ENCODE results near the gene CCNB2. TPM values are rescaled to one million over a fixed set of nuclear protein-coding genes. Genes with fewer than 3 reads are reported as not detected.

The CCNB2 gene
- total RNA-seq, 2 donors from 2014 or later, result 2.1 TPM; not detected in 1

- Histone ChIP-seq H3K9me3 (no peaks in the 10 kb centered on the region), H3K27ac (no peak overlapping the region), H3K4me1 (no peaks in the 10 kb centered on the region), H3K4me3 (no peak overlapping the region), H3K27me3 (no peaks in the 10 kb centered on the region), H3K36me3 (peaks cover 64% of the 10 kb centered on the region)
- no peak for DNase-seq (ENCODE audit: low spot score)
- no peak for TF ChIP-seq CTCF (IDR thresholded peaks at IDR 0.05)
Observed at GRCh38 chr15:59155431-59155830, 50.5 kb downstream of the CCNB2 start.

- peaks cover 73% of the 10 kb centered on the region for H3K36me3 ChIP-seq
- no peaks in the 10 kb centered on the region for H3K9me3 ChIP-seq
- no peak for DNase-seq (ENCODE audit: low spot score)
- TF ChIP-seq CTCF (IDR thresholded peaks at IDR 0.05), result no peak
- no peaks in the 10 kb centered on the region for H3K27me3 ChIP-seq
- no peaks in the 10 kb centered on the region for H3K4me1 ChIP-seq
- no peak overlapping the region for H3K27ac ChIP-seq
- H3K4me3 ChIP-seq, result no peak overlapping the region
Observed at GRCh38 chr15:59157396-59157795, 52.5 kb downstream of the CCNB2 start.

- no peak for DNase-seq (ENCODE audit: low spot score)
- no peaks in the 10 kb centered on the region for H3K27me3 ChIP-seq
- H3K27ac ChIP-seq, result no peak overlapping the region
- no peaks in the 10 kb centered on the region for H3K9me3 ChIP-seq
- no peak for TF ChIP-seq CTCF (IDR thresholded peaks at IDR 0.05)
- H3K4me3 ChIP-seq, result no peak overlapping the region
- no peaks in the 10 kb centered on the region for H3K4me1 ChIP-seq
- peaks cover 73% of the 10 kb centered on the region for H3K36me3 ChIP-seq
Observed at GRCh38 chr15:59157840-59158700, 53.1 kb downstream of the CCNB2 start.

GRCh38 chr15:59158701-59159034 is 53.7 kb downstream of the CCNB2 start:
- no peaks in the 10 kb centered on the region for H3K4me1 ChIP-seq
- H3K36me3 ChIP-seq, result peaks cover 67% of the 10 kb centered on the region
- no peak overlapping the region for H3K27ac ChIP-seq
- H3K9me3 ChIP-seq, result no peaks in the 10 kb centered on the region
- H3K27me3 ChIP-seq, result no peaks in the 10 kb centered on the region
- DNase-seq (ENCODE audit: low spot score), result no peak
- no peak for TF ChIP-seq CTCF (IDR thresholded peaks at IDR 0.05)
- no peak overlapping the region for H3K4me3 ChIP-seq

- Histone ChIP-seq H3K36me3 (peaks cover 67% of the 10 kb centered on the region), H3K4me1 (no peaks in the 10 kb centered on the region), H3K27ac (no peak overlapping the region), H3K9me3 (no peaks in the 10 kb centered on the region), H3K4me3 (no peak overlapping the region), H3K27me3 (no peaks in the 10 kb centered on the region)
- DNase-seq (ENCODE audit: low spot score), result no peak
- no peak for TF ChIP-seq CTCF (IDR thresholded peaks at IDR 0.05)
Observed at GRCh38 chr15:59159210-59159609, 54.3 kb downstream of the CCNB2 start.
